Panc1 (cell line): ENCODE measurements around the gene CLDN6.

ENCODE experiments used
- POLR2AphosphoS5 ChIP-seq: IDR thresholded peaks from 2 replicates; pipeline ENCODE4 v1.6.1; 2012; ENCODE audit warnings: mild to moderate bottlenecking, low read depth, low read length, moderate library complexity
- TCF7L2 ChIP-seq: IDR thresholded peaks from 2 replicates; pipeline ENCODE4 v1.6.1; 2011; ENCODE audit warnings: mild to moderate bottlenecking, low read depth, low read length, inconsistent platforms
- TF ChIP-seq, protein P1 (sequence below): fragments of 450-650 bp; IDR thresholded peaks from 2 replicates; pipeline ENCODE4 v1.5.1; 2017; ENCODE audit warnings: mild to moderate bottlenecking

DNA sequence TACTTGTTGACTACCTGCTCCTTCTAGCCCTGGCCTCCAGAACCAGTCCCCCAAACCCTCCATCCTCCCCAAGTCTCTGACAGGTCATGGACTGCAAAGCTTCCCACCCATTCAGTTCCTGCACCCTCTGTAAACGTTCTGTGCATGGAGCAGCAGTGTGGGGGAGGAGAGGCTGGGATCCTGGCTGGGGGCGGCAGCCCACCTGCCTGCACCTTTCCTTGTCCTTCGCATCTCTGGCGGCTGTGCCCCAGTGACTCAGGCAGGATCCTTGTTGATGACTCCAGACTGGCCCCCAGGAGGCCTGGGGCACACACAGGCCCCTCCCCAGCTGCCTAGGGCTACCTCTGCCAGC is 36.1 kb downstream of the CLDN6 start:
- TF ChIP-seq POLR2AphosphoS5 (no peak), TCF7L2 (no peak)
- TF ChIP-seq, protein P1, sequence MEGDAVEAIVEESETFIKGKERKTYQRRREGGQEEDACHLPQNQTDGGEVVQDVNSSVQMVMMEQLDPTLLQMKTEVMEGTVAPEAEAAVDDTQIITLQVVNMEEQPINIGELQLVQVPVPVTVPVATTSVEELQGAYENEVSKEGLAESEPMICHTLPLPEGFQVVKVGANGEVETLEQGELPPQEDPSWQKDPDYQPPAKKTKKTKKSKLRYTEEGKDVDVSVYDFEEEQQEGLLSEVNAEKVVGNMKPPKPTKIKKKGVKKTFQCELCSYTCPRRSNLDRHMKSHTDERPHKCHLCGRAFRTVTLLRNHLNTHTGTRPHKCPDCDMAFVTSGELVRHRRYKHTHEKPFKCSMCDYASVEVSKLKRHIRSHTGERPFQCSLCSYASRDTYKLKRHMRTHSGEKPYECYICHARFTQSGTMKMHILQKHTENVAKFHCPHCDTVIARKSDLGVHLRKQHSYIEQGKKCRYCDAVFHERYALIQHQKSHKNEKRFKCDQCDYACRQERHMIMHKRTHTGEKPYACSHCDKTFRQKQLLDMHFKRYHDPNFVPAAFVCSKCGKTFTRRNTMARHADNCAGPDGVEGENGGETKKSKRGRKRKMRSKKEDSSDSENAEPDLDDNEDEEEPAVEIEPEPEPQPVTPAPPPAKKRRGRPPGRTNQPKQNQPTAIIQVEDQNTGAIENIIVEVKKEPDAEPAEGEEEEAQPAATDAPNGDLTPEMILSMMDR, result no peak
